IPS-NIHi7 (cell line): ENCODE measurements around the gene TOP1.

Experiments
- DNase-seq: peaks from one replicate; pipeline ENCODE4 v3.0.0; 2012; ENCODE audit warnings: mixed read lengths; ENCODE audit errors: extremely low spot score

The TOP1 gene

DNA sequence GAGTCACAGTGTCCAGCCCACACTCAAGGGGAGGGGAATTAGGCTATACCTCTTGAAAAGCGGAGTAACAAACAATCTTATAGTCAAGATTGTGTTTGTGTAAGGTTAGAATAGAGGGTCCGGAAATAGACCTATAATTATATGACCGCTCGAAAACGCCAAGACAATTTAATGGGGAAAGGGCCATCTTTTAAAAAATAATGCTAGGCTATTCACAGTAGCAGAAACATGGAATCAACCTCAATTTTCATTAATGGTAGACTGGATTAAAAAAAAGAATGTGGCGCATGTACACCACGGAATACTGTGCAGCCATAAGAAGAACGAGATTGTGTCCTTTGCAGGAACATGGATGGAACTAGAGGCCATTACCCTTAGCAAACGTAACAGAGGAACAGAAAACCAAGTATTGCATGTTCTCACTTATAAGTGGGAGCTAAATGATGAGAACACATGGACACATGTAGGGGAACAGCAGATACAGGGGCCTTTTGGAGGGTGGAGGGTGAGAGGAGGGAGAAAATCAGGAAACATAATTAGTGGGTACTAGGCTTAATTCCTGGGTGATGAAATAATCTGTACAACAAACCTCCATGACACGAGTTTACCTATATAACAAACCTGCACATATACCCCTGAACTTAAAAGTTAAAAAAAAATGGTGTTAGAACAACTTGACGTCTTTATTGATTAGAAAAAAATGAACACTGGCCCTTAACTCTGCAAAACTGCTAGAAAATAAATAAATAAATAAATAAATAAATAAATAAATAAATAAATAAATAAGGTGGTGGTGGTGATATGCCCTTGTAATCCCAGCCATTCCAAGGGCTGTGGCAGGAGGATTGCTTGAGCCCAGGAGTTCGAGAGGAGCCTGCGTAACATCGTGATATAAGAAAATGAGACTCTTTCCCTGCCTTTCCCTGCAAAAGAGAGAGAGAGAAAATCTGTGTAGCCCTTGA, 30.3 kb downstream of the TOP1 start:
- no peak for DNase-seq

DNA sequence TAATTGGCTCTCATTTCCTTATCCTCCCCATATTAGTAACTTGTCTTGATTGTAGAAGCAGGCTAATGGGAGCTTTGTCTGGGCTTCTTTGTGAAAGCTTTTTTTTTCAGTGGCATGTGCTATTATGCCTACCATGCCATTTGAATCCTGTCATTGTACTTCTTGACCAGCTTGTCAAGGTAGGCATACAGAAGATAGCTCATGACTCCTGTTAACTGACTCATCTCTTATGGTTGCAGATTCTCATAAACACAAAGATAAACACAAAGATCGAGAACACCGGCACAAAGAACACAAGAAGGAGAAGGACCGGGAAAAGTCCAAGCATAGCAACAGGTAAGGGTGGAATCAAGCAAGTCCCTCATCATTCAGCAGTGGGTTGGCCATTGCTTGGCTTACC, 32.5 kb downstream of the TOP1 start:
- no peak for DNase-seq

DNA sequence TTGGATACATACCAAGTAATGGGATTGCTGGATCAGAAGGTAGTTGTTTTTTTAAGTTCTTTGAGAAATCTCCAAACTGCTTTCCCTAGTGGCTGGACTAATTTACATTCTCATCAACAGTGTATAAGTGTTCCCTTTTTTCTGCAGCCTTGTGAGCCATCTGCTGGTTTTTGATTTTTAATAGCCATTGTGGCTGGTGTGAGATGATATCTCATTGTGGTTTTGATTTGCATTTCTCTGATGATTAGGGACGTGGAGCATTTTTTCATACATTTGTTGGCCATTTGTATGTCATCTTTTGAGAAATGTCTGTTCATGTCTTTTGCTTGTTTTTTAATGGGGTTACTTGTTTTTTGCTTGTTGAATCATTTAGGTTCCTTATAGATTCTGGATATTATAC, 34.8 kb downstream of the TOP1 start:
- no peak for DNase-seq

DNA sequence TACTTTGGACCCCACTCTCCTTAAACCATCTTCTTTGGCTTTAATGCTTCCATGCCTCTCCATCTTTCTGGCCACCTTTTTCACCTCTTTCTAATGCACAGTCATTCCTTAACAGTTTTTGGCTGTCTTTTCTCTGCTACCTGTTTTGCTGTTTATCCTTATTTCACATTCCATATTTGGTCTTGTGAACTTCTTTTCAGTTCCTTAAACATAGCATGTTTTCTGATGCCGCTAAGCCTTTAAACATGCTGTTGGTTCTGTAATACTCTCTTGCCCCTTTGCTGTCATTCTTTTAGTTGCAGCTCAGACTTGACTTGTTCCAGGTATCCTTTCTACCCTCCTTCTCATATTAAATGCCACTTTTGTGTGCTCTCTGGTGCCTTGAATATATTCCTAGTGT, 35.8 kb downstream of the TOP1 start:
- DNase-seq = no peak

DNA sequence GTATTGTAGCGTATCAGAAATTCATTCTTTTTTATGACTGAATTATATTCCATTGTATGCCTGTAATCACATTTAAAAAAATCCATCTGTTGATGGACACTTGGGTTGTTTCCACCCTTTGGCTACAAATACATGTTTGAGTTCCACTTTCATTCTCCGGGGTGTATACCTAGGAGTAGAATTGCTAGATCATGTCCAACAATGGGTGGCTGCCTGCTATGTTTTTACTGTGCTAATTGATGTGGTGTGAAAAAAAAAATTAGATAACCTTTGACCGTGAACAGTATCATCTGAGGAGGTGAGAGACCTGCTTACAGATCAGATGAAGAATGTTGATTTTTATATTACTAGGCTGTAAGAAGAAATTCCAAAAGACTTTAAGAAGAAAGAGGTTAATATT, 37.1 kb downstream of the TOP1 start:
- no peak for DNase-seq

DNA sequence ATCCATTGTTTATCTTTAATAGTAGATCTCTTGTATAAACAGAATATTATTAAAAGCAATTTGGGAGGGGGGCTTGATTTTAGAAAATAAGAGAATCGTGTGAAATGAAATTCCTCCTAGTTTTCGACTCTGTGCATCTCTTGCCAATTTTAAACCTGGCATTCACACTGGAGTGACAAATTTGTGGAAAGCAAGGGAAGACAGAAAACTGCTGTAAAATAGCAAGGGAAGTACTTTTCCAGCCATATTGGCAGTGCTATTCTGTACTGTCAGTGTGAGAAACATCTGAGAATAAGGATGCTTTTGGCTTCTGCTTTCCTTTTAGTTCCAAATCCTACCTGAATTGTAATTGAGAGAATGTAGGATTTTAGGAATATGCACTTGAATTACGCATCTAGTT, 40.2 kb downstream of the TOP1 start:
- no peak for DNase-seq

DNA sequence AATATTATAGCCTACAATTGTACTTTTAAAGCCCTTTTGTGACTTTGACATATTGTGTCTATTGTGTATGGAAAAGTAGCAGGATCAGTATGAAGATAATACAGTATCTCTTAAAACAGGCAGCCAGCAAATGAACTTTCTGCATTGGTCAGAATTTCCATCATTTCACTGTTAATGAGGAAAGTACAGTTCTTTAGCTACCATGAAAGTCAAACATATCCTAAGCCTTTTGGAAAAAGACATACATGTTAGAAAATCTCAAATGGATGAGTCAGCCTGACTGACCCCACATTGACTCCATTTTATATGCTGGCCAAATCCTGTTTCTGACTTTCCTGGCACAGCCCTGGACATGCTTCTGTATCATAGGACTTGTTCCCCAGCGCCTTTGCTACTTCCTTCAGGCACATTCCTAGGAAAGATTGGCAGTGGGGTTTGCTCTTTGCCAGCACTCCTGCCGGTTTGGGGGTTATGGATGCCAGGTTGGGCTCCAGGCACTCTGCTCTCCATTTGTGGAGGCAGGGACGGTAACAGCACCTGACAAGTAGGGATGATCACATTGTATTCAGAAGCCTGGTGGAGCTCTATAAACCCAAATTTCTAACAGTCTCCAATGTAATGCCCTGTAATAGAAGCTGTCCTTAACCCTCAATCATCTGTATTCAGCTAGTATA, 43.7 kb downstream of the TOP1 start:
- DNase-seq = no peak

DNA sequence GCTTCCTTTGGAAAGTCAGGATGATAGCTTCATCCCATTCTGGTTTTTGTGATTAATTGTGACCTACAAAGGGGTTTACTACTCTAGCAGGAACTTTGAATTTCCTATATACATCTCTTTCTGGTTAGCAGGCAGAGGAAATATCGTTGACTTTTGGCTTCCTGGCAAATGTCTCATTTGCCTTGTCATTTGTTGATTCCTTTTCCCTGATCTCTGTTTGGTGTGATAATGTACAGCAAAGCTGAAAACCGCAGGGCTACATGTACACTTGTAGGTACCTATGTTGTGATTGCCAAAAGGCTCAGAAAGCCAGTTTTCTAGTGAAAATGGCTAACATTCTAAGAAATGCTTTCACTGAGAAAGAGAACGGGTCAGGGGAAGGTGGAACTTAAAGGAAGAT, 44.3 kb downstream of the TOP1 start:
- no peak for DNase-seq

DNA sequence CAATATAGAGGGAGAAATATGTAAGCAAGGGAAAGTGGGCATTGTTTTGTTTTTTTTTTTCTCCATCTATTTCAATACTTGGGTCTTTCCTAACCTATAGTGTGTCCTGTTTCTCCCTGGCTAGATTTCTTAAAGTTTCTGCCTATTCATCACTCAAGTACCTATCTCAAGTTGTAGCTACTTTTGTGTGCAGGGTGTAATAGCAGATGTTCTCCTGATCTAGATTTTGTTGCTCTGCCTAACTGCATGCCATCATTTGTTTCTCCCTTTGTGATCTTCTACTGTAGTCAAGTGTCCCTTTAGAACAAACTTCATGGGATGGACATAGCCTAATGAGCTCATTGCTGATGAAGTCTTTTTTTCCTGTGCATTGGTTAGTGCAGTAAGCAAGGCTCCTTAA, 45.8 kb downstream of the TOP1 start:
- DNase-seq = no peak

DNA sequence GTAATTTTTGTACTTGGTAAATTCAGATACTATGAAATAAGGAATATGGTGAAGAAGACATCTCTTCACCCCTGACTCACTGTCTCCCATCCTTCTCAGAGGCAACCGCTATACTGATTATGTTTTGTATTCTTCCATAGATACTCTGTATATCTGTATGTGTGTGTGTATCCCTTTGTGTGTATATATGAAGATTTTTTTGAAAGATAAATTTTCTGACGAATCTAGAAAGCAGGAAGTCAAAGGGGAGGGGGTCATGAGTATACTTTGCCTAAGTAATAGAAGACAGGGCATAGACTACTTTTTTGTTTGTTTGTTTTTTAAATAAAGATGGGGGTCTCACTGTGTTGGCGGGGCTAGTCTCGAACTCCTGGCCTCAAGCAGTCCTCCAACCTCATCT, 48.2 kb downstream of the TOP1 start:
- no peak for DNase-seq

DNA sequence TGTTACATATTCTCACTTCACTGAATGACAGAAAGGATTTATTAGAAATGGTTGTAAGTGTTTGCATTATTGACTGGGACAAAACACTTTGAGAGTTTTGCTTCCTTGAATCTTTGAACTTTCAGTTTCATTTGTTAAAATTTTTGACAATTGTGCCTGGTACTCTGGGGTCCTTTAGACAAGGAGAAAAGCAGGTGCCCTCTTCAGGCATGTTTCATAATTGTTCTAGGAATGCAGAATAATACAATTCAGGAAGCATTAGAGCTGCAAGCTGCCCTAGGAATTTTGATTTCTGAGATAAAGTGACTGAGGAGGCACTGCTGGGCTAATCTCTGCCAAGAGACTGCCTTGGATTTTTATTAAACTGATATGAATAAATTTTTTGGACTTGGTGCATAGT, 49.7 kb downstream of the TOP1 start:
- peak; percentile 17 for DNase-seq

DNA sequence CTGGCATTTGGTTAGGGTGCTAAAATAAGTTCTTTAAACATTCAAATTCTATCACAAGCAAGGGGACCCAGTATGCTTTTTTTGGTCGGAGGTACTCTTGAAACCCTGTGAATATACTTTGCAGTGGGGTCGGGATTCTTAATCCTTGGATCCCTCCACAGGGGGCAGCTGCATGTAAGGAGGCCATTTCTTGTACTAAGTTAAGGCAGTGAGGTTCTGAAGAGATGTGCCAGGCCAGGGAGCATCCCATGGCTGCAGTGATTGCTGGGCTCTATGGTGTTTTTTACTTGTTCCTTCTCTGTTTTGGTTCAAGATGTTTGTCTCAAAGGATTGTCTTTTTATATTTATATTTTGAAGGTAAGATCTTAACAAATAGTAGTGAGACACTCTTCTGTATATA, 50.4 kb downstream of the TOP1 start:
- DNase-seq = no peak

DNA sequence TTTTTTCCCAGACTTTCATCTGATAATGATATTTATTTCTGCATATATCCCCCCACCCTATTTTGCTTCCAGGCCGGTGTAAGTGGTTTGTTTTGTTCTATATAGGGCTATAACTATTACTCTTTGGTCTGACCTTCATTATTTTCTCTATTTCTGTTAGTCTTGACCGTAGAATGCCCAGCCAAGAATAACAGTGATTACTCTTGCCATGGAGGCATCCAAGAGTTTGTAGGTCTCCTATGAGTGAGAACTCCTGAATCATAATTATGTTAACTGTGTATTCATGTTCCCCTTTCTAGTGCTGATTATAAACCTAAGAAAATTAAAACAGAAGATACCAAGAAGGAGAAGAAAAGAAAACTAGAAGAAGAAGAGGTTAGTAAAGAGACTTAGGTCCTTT, 52.2 kb downstream of the TOP1 start:
- DNase-seq = no peak

DNA sequence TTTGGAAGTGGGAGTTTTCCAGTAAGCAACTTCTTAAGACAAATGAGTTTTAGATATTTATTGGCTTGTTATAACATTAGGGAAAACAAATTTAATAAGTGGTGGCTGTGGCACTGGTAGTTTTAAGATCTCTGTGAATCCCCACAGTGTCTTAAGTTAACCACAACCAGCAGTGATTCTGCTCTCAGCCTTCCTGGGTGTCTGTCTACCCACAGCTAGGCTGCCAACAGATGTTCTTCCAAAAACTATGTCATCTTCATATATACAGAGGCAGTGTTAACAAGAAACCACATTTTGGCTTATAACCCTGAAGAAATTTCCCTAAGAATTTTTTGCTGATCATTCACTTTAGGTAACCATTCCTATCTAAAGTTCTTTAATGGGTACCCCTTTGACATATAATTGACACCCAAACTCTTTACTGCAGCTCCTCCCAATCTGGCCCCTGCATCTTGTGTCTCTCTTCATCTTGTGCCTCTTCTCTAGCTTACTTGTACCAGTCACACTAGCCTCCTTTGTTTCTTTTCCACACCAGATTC, 52.7 kb downstream of the TOP1 start:
- DNase-seq = no peak

DNA sequence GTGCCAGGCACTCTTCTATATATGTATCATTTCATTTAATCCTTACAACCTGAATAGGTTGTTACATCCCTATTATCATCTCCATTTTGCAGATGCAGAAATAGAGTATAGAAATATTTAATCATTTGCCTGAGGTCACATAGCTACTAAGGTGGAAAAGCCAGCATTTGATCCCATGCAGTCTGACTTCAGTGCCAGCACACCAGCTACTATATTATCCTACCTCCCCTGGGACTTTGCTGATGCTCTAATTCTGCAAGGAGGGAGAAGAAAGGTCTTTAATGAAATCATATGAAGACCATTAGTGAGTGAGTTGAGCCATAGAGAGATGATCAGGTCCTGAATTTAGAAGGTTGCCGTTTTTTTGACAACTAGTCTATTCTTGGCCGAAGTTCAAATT, 53.7 kb downstream of the TOP1 start:
- no peak for DNase-seq

DNA sequence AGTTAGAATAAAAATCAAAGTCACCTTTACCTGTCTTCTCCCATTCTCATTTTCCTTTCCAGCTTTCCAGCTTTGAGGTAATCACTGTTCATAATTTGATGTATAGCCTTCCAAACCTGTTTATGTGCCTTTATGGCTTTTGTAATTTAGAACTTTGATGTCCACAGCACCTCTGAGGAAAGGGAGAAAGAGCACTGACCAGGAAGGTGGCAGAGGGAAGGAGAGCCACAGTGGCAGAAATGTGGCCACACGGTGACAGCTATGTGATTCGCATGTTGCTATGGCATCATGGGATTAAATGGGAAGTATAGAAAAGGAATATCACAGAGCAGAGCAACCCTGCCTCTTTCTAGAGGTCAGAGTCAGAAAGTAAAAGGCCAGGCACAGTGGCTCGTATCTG, 57.0 kb downstream of the TOP1 start:
- no peak for DNase-seq

DNA sequence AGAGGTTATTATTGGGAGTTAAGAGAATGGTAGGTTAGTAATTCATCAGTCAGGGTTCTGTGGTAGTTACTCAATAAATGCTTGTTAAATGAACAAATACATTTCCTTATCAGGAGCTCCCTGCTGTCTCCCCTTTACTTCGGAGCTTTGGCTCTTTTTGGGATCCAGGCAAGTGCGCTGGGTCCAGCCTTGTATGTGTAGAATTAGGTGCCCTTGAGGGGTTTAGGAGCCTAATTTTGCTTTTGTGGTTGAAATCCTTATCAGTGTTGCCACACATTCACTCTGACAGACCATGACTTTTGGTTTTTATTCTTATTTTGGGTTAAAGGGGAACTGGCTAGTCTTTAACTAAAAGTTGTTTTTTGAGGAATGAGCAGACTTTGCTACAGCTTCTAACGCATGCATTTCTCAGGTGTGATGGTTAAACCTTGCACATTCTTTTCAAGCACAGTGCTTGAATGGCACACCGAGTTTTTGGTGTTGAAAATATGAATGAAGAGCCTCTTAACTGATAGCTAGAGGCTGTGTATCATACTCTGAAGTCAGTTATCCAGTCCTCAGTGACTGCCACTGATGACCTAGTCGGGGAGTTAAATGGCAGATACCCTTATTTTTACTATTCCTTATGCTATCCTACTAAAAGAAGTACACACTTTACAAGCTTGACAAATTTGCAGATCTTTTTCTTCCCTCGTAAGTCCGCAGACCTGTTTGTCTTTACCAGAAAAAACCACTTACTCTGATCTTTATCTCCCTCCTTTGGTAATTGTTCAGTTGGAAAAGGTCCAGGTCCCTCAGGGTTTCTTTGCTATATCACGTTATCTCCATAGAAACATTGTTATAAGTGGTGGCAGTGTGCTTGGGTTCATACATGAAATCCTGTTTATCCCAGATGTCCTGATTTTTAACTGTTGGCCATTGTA, 58.0 kb downstream of the TOP1 start:
- no peak for DNase-seq

DNA sequence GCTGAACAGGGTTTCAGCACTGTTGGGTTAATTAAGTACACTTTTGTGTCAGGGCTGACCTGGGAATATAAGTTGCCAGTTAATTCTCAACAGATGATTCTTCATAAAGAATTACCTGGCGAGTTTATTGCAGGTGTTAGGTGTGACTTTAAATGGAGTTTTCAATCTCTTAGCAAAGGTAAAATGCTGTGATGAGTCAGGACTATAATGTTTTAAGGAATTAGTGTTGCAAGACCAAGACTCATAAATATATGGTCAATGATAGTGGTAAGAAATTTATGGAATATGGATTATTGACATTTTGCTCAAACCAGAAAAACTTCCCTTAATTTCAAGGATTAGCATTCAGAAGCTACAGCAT, 58.7 kb downstream of the TOP1 start:
- no peak for DNase-seq

DNA sequence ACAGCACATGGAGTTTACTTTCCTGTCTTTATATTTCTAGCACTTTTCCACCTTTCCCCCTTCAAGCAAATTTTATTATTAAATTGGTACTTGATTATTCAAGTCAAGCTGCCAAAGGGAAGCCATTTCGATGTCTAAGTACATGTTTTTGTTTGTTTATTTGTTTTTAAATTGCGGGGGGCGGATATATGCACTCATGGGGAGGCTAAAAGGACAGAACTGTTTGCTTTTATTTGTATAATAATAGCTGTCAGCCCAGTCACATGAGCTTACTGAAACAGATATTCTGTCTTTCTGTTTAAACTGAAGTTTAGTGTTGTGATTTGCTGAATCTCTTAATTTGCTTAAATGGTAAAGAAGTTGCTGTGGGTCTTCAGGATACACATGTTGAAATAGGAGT, 59.2 kb downstream of the TOP1 start:
- no peak for DNase-seq

DNA sequence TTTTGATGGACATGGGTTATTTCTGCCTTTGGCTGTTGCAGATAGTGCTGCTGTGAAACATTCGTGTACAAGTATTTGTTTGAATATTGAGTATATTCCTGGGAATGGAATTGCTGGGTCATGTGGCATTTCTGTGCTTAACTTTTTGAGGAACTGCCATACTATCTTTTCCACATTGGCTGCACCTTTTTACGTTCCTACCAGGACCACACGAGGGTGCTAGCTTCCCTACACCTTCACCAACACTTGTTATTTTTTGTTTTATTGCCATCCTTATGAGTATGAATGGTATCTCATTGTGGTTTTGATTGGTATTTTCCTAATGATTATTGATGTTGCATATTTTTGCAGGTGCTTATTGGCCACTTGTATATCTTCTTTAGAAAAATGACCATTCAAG, 60.9 kb downstream of the TOP1 start:
- no peak for DNase-seq

DNA sequence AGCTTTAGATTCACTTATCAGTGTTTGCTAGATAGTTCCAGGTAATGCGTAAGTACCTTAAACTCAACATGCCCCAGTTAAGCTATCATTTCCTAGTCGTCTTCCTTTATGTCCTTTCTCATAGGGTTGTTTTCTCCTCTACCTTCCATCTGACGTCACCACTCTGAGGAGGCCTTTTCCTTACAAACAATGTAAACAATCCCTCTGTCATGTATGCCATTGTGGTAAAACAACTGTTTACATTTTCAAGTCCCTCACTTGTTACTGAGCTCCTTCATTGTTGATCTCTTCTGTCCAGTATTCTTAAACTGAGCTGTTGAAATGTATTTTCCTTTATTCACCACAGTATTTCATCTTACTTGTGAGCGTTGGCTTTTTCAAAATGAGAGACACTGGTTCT, 63.3 kb downstream of the TOP1 start:
- no peak for DNase-seq
